HepG2 (cell line): ENCODE data around the gene NTMT2. TPM values are rescaled to one million over a fixed set of nuclear protein-coding genes. Genes with fewer than 3 reads are reported as not detected.

Experiments
- ATAC-seq: fragments of 200-7000 bp; cut with Tn5 transposase; 3 replicates; pipeline ENCODE4 v1.9.1; 2020; ENCODE audit warnings: mild to moderate bottlenecking, moderate library complexity
- BruUV-seq: library from RNA; stranded (reverse); fragments of 400-500 nt; replicated peaks from 2 replicates; lab custom pipeline; 2021; lab: Mats Ljungman, UMichigan
- CTCF ChIA-PET: fragments of 300-600 bp; formaldehyde crosslinking; extraction: SDS; loops from one replicate; lab custom pipeline; 2021; ENCODE audit warnings: low total read pairs, inconsistent platforms, low intra/inter-chr PET ratio; lab: Yijun Ruan, JAX
- POLR2A ChIA-PET: fragments of 350-600 bp; sonication (Branson Sonifier 250); formaldehyde crosslinking; loops from one replicate; lab custom pipeline; 2020; ENCODE audit warnings: antibody characterized with exemption, inconsistent platforms; lab: Yijun Ruan, JAX
- DNase-seq: peaks from one replicate; pipeline ENCODE4 v3.0.0-alpha.2; 2015; ENCODE audit warnings: low spot score
- FAIRE-seq: peaks from 3 replicates; lab custom pipeline; 2011; peaks lifted over from hg19 to GRCh38; lab: Jason Lieb, UNC
- H2AFZ ChIP-seq: one replicate; pipeline ENCODE4 v1.6.1; 2011; ENCODE audit warnings: low read length, inconsistent platforms
- H3K27ac ChIP-seq: fragments of 300-600 bp; 3 replicates; pipeline ENCODE4 v1.8.0; 2011; ENCODE audit warnings: mixed run types, mild to moderate bottlenecking, mixed read lengths, low read length, inconsistent platforms; ENCODE audit not compliant: insufficient read depth; ENCODE audit errors: extremely low read length
- H3K27me3 ChIP-seq, 2 experiments: fragments of 200-600 bp in 1 of 2; 2 replicates in 1 of 2; 3 replicates in 1 of 2; pipeline versions ENCODE4 v1.6.0 to v1.8.0; 2011; ENCODE audit warnings: low read length in 2 of 2, mild to moderate bottlenecking in 2 of 2, moderate library complexity in 2 of 2, inconsistent platforms in 1 of 2; ENCODE audit not compliant: insufficient read depth in 2 of 2, control insufficient read depth in 1 of 2
- H3K36me3 ChIP-seq, 2 experiments: fragments of 200-600 bp in 1 of 2; replicated peaks in 1 of 2; 2 replicates in 1 of 2; 3 replicates in 1 of 2; pipeline versions ENCODE4 v1.5.1 to v1.8.0; 2011; ENCODE audit warnings: low read length in 2 of 2, inconsistent platforms in 1 of 2; ENCODE audit not compliant: insufficient read depth in 2 of 2, control insufficient read depth in 1 of 2
- H3K4me1 ChIP-seq: 2 replicates; pipeline ENCODE4 v1.5.1; 2012; ENCODE audit warnings: low read length, inconsistent platforms; ENCODE audit not compliant: insufficient read depth
- H3K4me2 ChIP-seq: 2 replicates; pipeline ENCODE4 v1.6.0; 2011; ENCODE audit warnings: low read depth, low read length, inconsistent platforms
- H3K4me3 ChIP-seq, 3 experiments: fragments of 200-600 bp in 1 of 3; sonication (generic), shearing (Covaris generic) in 1 of 3; replicated peaks in 1 of 3; 2 replicates each; pipeline ENCODE4 v1.5.1; 2011 to 2016; ENCODE audit warnings: low read length in 3 of 3, inconsistent platforms in 2 of 3, low read depth in 2 of 3, mild to moderate bottlenecking in 2 of 3, control low read depth in 1 of 3, mixed read lengths in 1 of 3; ENCODE audit not compliant: insufficient read depth in 1 of 3
- H3K79me2 ChIP-seq: one replicate; pipeline ENCODE4 v1.6.1; 2011; ENCODE audit warnings: low read length, inconsistent platforms; ENCODE audit not compliant: insufficient read depth
- H3K9ac ChIP-seq: 2 replicates; pipeline ENCODE4 v1.6.0; 2011; ENCODE audit warnings: mild to moderate bottlenecking, low read depth, low read length, inconsistent platforms; ENCODE audit not compliant: insufficient read depth
- H3K9me3 ChIP-seq: 2 replicates; pipeline ENCODE4 v1.5.1; 2012; ENCODE audit warnings: mild to moderate bottlenecking, low read length
- H4K20me1 ChIP-seq: 2 replicates; pipeline ENCODE4 v1.6.0; 2011; ENCODE audit warnings: inconsistent platforms, mild to moderate bottlenecking, low read length, moderate library complexity; ENCODE audit not compliant: insufficient read depth
- AKAP8 ChIP-seq: sonication (generic); formaldehyde crosslinking; IDR thresholded peaks from 2 replicates; pipeline ENCODE4 v1.5.1; 2020; ENCODE audit warnings: mild to moderate bottlenecking, missing genetic modification reagents
- ATF1 ChIP-seq: IDR thresholded peaks from 2 replicates; pipeline ENCODE4 v1.6.1; 2016; ENCODE audit warnings: mild to moderate bottlenecking, control low read depth
- ELK4 ChIP-seq: sonication (generic); formaldehyde crosslinking; IDR thresholded peaks from 2 replicates; pipeline ENCODE4 v1.9.0; 2021; ENCODE audit warnings: missing genetic modification reagents, borderline replicate concordance
- HIVEP1 ChIP-seq: sonication (generic); formaldehyde crosslinking; IDR thresholded peaks from 2 replicates; pipeline ENCODE4 v1.4.0; 2020; ENCODE audit warnings: mild to moderate bottlenecking, missing genetic modification reagents
- IRF2 ChIP-seq: IDR thresholded peaks from 2 replicates; pipeline ENCODE4 v1.6.1; 2018; ENCODE audit warnings: missing genetic modification reagents, missing compliant biosample characterization
- KMT2A ChIP-seq: sonication (generic); formaldehyde crosslinking; IDR thresholded peaks from 2 replicates; pipeline ENCODE4 v1.4.0; 2020; ENCODE audit warnings: missing genetic modification reagents
- MAZ ChIP-seq, 2 experiments: sonication (generic) in 1 of 2; formaldehyde crosslinking in 1 of 2; IDR thresholded peaks; 2 replicates each; pipeline versions ENCODE4 v1.5.0 to v1.6.1; 2012 to 2020; ENCODE audit warnings: low read depth in 2 of 2, mild to moderate bottlenecking in 2 of 2, borderline replicate concordance in 1 of 2, improper control_type of control experiment in 1 of 2, low read length in 1 of 2, missing genetic modification reagents in 1 of 2, moderate library complexity in 1 of 2
- SMC3 ChIP-seq: IDR thresholded peaks from 2 replicates; pipeline ENCODE4 v1.6.1; 2011; ENCODE audit warnings: low read length, improper control_type of control experiment
- TEAD2 ChIP-seq: sonication (generic); formaldehyde crosslinking; IDR thresholded peaks from 2 replicates; pipeline ENCODE4 v1.9.0; 2021; ENCODE audit warnings: missing genetic modification reagents
- ZNF121 ChIP-seq: sonication (generic); formaldehyde crosslinking; IDR thresholded peaks from 2 replicates; pipeline ENCODE4 v1.5.0; 2020; ENCODE audit warnings: mild to moderate bottlenecking, missing genetic modification reagents
- ZNF274 ChIP-seq: sonication (generic); formaldehyde crosslinking; IDR thresholded peaks from 2 replicates; pipeline ENCODE4 v1.5.1; 2020; ENCODE audit warnings: mild to moderate bottlenecking, missing genetic modification reagents
- ZNF891 ChIP-seq: sonication (generic); formaldehyde crosslinking; IDR thresholded peaks from 2 replicates; pipeline ENCODE4 v1.5.0; 2020; ENCODE audit warnings: mild to moderate bottlenecking, missing genetic modification reagents
- WGBS: methylation state at CpG from one replicate; pipeline ENCODE4 v1.1.6; 2017; ENCODE audit warnings: low lambda C conversion rate; 5-methylcytosine and 5-hydroxymethylcytosine counted together
- in situ Hi-C: cut with HindIII; loops from 2 replicates; pipeline ENCODE4 v1.10.0; 2017; ENCODE audit warnings: low pct_unique_long_range_greater_than_20kb; ENCODE audit not compliant: extremely low pct_ligation_motif_present
- intact Hi-C: fragments of 100-400 bp; cut with micrococcal nuclease; formaldehyde crosslinking; loops from one replicate; pipeline ENCODE4 v1.10.0; 2022; ENCODE audit not compliant: unreplicated experiment
- polyA plus RNA-seq, 8 experiments: library from polyadenylated mRNA; depleted of rRNA in 3 of 8; stranded (reverse) in 7 of 8; unstranded in 1 of 8; fragments of >200 nt; fragmentation: Illumina TruSeq in 4 of 8; extraction: Trizol in 4 of 8; gene quantifications; 2 replicates each; pipeline versions ENCODE4 v1.2.1 to v1.2.3, GENCODE V29; 2011 to 2016; ENCODE audit warnings: low read depth in 4 of 8, missing spikeins in 1 of 8, mixed read lengths in 1 of 8; ENCODE audit not compliant: insufficient read depth in 1 of 8
- total RNA-seq, 5 experiments: library from RNA; depleted of rRNA; stranded (reverse); fragments of >200 nt; fragmentation: Illumina TruSeq; extraction: Trizol; gene quantifications; 2 replicates each; pipeline ENCODE4 v1.2.3, GENCODE V29; 2016; ENCODE audit warnings: low read depth in 1 of 5
- TF ChIP-seq, protein P1 (sequence below): sonication (generic); formaldehyde crosslinking; IDR thresholded peaks from 2 replicates; pipeline ENCODE4 v1.4.0; 2020; ENCODE audit warnings: missing genetic modification reagents

The NTMT2 gene
- total and polyA plus RNA-seq, 2 of the 13 experiments (the other 11 are each of a cell fraction or from before 2014, with no cell fraction given) = not detected

- no peak for ATAC-seq
These were observed 698 bp upstream of the NTMT2 start for GRCh38 chr1:170145061-170145460.

GRCh38 chr1:170146720-170147263, 1.0 kb downstream of the NTMT2 start:
- in situ Hi-C loops (no loop called here), intact Hi-C loops (no loop called here)
- ATAC-seq = no peak
- Histone ChIP-seq H3K36me3 (no peaks in the 10 kb centered on the region), H3K27me3 (no peaks in the 10 kb centered on the region), H3K27ac (no peak overlapping the region), H3K4me2 (no peak overlapping the region), H2AFZ (no peak overlapping the region), H3K4me1 (no peaks in the 10 kb centered on the region), H4K20me1 (no peaks in the 10 kb centered on the region), H3K4me3 (no peak overlapping the region), H3K9me3 (no peaks in the 10 kb centered on the region), H3K79me2 (no peaks in the 10 kb centered on the region), H3K9ac (no peak overlapping the region)
- DNase-seq = no peak
- POLR2A ChIA-PET = no interaction called here
- 0% methylated on average over 4 of the region's 4 CpGs for WGBS
- no TSS peak for BruUV-seq
- CTCF ChIA-PET = no interaction called here
- FAIRE-seq = no peak
- no peak for TF ChIP-seq AKAP8 (CRISPR knock-in tag)
- TF ChIP-seq, protein P1, sequence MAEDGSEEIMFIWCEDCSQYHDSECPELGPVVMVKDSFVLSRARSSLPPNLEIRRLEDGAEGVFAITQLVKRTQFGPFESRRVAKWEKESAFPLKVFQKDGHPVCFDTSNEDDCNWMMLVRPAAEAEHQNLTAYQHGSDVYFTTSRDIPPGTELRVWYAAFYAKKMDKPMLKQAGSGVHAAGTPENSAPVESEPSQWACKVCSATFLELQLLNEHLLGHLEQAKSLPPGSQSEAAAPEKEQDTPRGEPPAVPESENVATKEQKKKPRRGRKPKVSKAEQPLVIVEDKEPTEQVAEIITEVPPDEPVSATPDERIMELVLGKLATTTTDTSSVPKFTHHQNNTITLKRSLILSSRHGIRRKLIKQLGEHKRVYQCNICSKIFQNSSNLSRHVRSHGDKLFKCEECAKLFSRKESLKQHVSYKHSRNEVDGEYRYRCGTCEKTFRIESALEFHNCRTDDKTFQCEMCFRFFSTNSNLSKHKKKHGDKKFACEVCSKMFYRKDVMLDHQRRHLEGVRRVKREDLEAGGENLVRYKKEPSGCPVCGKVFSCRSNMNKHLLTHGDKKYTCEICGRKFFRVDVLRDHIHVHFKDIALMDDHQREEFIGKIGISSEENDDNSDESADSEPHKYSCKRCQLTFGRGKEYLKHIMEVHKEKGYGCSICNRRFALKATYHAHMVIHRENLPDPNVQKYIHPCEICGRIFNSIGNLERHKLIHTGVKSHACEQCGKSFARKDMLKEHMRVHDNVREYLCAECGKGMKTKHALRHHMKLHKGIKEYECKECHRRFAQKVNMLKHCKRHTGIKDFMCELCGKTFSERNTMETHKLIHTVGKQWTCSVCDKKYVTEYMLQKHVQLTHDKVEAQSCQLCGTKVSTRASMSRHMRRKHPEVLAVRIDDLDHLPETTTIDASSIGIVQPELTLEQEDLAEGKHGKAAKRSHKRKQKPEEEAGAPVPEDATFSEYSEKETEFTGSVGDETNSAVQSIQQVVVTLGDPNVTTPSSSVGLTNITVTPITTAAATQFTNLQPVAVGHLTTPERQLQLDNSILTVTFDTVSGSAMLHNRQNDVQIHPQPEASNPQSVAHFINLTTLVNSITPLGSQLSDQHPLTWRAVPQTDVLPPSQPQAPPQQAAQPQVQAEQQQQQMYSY (CRISPR knock-in tag) = no peak
- TF ChIP-seq SMC3 = no peak
- TF ChIP-seq ZNF121 (CRISPR knock-in tag) = no peak
- TF ChIP-seq ATF1 (CRISPR knock-in tag) = no peak
- no peak for TF ChIP-seq MAZ (IDR thresholded peaks at IDR 0.05; ENCODE audit: borderline replicate concordance, low read depth, low read length)
- TF ChIP-seq MAZ (CRISPR knock-in tag; IDR thresholded peaks at IDR 0.05; ENCODE audit: low read depth) = no peak
- TF ChIP-seq IRF2 (CRISPR knock-in tag) = no peak
- TF ChIP-seq KMT2A (CRISPR knock-in tag) = no peak

More at GRCh38 chr1:170145061-170145460, 698 bp upstream of the NTMT2 start:
- Histone ChIP-seq H2AFZ (no peak overlapping the region), H3K4me3 (no peak overlapping the region), H3K79me2 (no peaks in the 10 kb centered on the region), H3K4me1 (no peaks in the 10 kb centered on the region), H3K27ac (no peak overlapping the region), H3K9ac (no peak overlapping the region), H3K36me3 (no peaks in the 10 kb centered on the region), H4K20me1 (no peaks in the 10 kb centered on the region), H3K27me3 (no peaks in the 10 kb centered on the region), H3K4me2 (no peak overlapping the region), H3K9me3 (no peaks in the 10 kb centered on the region)
- no peak for FAIRE-seq
- ChIA-PET POLR2A (no interaction called here), CTCF (no interaction called here)
- 60% methylated on average over 3 of the region's 3 CpGs for WGBS
- BruUV-seq = no TSS peak
- intact Hi-C loops (no loop called here), in situ Hi-C loops (no loop called here)
- no peak for DNase-seq
- TF ChIP-seq HIVEP1 (no peak), ELK4 (CRISPR knock-in tag) (no peak), ZNF891 (no peak), TEAD2 (no peak), ZNF274 (CRISPR knock-in tag) (no peak)
